ENCODE results near the gene SDHB.

- TF ChIP-seq EZH2 (IDR thresholded peaks at IDR 0.05; ENCODE audit: low read depth, low read length, severe bottlenecking) (no peak), BRCA1 (IDR thresholded peaks at IDR 0.05; ENCODE audit: low read depth, low read length) (no peak), EP300 (IDR thresholded peaks at IDR 0.05; ENCODE audit: borderline replicate concordance in 1 of 2, low read depth in 2 of 2, low read length in 2 of 2) (no peak), CTCF (IDR thresholded peaks at IDR 0.05; ENCODE audit: control extremely low read depth in 1 of 3, insufficient read depth in 1 of 3, low read depth in 1 of 3, low read length in 3 of 3) (no peak), PHF8 (conservative IDR thresholded peaks at IDR 0.05; ENCODE audit: low read depth, low read length) (no peak), POLR2A (IDR thresholded peaks at IDR 0.05; ENCODE audit: control extremely low read depth in 1 of 2, low read depth in 2 of 2, low read length in 2 of 2) (no peak), SIRT6 (IDR thresholded peaks at IDR 0.05; ENCODE audit: low read length) (no peak)
These were observed 65.6 kb downstream of the SDHB start for GRCh38 chr1:16988210-16988609.
